ENCODE measurements around the gene ZFR2. TPM values are rescaled to one million over a fixed set of nuclear protein-coding genes. Genes with fewer than 3 reads are reported as not detected.

ZFR2 gene
- total RNA-seq, 1 donor from 2014 or later: not detected

- no peak overlapping the region for H3K4me3 ChIP-seq (ENCODE audit: low read depth, low read length)
- TF ChIP-seq, protein P1, sequence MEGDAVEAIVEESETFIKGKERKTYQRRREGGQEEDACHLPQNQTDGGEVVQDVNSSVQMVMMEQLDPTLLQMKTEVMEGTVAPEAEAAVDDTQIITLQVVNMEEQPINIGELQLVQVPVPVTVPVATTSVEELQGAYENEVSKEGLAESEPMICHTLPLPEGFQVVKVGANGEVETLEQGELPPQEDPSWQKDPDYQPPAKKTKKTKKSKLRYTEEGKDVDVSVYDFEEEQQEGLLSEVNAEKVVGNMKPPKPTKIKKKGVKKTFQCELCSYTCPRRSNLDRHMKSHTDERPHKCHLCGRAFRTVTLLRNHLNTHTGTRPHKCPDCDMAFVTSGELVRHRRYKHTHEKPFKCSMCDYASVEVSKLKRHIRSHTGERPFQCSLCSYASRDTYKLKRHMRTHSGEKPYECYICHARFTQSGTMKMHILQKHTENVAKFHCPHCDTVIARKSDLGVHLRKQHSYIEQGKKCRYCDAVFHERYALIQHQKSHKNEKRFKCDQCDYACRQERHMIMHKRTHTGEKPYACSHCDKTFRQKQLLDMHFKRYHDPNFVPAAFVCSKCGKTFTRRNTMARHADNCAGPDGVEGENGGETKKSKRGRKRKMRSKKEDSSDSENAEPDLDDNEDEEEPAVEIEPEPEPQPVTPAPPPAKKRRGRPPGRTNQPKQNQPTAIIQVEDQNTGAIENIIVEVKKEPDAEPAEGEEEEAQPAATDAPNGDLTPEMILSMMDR (conservative IDR thresholded peaks at IDR 0.05; ENCODE audit: low read depth, low read length): no peak
- DNase-seq (ENCODE audit: low read depth): no peak
These were observed 30.9 kb downstream of the ZFR2 start for GRCh38 chr19:3837922-3838321.

- TF ChIP-seq, protein P1 (conservative IDR thresholded peaks at IDR 0.05; ENCODE audit: low read depth, low read length): no peak
- H3K4me3 ChIP-seq (ENCODE audit: low read depth, low read length): no peak overlapping the region
- DNase-seq (ENCODE audit: low read depth): no peak
These were observed 31.5 kb downstream of the ZFR2 start for GRCh38 chr19:3837332-3837731.

DNA sequence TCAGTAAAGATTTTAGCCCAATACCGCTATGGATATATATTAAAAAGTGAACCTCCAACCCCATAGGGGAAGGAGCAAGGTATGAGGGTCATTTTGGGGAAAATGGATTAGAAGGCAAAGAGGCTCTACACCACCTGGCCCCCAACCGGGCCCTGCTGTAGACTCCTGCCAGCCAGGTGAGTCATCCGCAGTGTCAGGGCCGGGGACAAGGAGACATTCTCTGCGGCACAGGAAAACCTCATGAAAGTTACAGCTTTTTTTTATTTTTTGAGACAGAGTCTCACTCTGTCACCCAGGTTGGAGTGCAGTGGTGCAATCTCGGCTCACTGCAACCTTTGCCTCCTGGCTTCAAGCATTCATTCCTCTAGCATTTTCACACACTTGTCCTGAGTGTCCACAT lies 32.0 kb downstream of the ZFR2 start:
- no peak for DNase-seq (ENCODE audit: low read depth)
- TF ChIP-seq, protein P1 (conservative IDR thresholded peaks at IDR 0.05; ENCODE audit: low read depth, low read length): no peak
- H3K4me3 ChIP-seq (ENCODE audit: low read depth, low read length): no peak overlapping the region

DNA sequence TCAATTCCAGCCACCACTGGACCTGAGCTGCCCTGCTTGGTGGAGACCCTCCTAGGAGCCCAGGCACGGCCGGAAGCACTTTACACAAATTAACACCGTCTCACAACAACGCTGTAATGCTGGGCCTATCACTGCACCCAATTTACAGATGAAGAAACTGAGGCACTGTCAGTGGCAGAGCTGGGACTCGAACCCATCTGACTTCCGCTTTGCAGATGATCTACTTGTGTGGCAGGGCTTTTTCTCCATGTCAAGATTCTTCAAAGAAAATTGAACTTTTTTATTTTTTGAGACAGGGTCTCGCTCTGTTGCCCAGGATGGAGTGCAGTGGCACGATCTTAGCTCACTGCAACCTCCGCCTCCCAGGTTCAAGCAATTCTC lies 33.8 kb downstream of the ZFR2 start:
- no peak overlapping the region for H3K4me3 ChIP-seq (ENCODE audit: low read depth, low read length)
- no peak for DNase-seq (ENCODE audit: low read depth)
- TF ChIP-seq, protein P1 (conservative IDR thresholded peaks at IDR 0.05; ENCODE audit: low read depth, low read length): no peak

DNA sequence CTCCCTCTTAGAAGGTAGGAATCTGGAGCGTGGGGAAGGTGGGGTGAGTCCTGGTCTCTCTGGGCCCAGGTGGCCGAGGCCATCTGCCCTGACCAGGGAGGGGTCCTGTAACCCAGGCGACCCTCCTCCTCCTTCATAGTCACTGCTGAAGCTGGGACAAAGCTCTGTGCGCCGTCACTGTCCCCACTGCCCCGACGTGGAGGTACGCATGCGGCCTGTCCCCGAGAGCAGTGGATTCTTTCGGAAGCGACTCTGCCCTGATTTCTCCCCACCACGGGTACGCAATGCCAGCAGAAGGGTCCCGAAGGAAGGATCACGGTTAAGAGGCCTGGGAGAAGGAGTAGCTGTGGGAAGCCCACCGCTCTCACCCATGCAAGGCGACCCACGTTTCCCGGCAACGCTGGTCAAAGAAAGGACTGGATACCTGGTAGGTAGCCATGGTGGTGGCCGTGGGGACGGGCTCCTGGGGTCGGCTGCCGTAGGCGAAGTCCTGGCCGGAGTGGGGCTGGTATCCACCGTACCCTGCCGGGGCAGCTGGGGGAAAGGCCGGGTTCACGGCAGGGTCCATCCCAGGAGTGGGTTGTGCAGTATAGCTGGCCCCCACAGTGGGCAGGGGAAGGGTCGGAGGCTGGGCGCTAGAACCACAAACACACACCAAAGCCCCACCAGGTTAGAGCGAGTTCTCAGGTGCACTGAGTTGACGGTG lies 34.3 kb downstream of the ZFR2 start:
- TF ChIP-seq, protein P1 (conservative IDR thresholded peaks at IDR 0.05; ENCODE audit: low read depth, low read length): no peak
- no peak overlapping the region for H3K4me3 ChIP-seq (ENCODE audit: low read depth, low read length)
- DNase-seq (ENCODE audit: low read depth): no peak

DNA sequence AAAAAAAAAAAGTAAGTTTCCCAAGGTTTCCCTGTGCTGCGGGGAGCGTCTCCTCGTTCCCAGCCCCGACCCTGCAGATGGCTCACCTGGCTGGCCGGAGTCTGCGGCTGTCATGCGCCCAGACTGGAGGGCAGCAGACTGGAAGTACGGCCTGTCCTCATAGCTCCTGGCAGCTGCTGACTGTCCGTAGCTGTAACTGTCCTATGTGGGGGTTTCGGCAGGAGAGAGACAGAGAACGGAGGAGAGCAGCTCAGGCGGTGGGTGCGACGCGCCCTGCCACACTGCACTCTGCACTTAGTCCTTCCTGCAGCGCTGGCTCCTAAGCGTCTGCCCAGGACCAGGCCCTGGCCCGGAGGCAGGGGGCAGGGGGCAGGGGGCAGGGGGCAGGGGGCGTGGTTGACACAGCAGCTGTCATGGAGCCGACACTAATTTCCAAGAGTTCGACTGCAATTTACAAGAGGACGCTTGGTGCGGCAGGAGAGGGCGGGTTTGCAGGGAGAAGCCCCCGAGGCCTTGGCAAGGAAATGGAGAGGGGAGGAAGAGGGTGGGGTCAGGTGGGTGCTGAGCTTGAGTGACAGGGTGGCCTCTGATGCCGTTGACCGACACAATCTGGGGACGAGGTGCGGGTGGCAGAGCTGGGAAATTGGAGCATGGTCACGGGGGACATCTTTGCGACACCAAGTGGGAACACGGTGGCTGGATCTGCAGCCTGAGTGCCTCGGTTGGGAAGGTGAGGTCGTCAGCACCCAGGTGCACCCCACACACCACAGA lies 35.1 kb downstream of the ZFR2 start:
- TF ChIP-seq, protein P1 (conservative IDR thresholded peaks at IDR 0.05; ENCODE audit: low read depth, low read length): no peak
- no peak overlapping the region for H3K4me3 ChIP-seq (ENCODE audit: low read depth, low read length)

More for the DNA sequence above, 35.1 kb downstream of the ZFR2 start:
- no peak for DNase-seq (ENCODE audit: low read depth)
